NCI-H345 (cell line): ENCODE measurements around the gene CAPN7.
A peak's percentile ranks its signal among the peaks of the same experiment; 100 is the strongest.

Source experiments
- DNase-seq: peaks from one replicate; lab custom pipeline; 2025; lab: John Stamatoyannopoulos, UW

Gene CAPN7

GRCh38 chr3:15246186-15246585 lies 40.1 kb downstream of the CAPN7 start:
- DNase-seq, result no peak

DNA sequence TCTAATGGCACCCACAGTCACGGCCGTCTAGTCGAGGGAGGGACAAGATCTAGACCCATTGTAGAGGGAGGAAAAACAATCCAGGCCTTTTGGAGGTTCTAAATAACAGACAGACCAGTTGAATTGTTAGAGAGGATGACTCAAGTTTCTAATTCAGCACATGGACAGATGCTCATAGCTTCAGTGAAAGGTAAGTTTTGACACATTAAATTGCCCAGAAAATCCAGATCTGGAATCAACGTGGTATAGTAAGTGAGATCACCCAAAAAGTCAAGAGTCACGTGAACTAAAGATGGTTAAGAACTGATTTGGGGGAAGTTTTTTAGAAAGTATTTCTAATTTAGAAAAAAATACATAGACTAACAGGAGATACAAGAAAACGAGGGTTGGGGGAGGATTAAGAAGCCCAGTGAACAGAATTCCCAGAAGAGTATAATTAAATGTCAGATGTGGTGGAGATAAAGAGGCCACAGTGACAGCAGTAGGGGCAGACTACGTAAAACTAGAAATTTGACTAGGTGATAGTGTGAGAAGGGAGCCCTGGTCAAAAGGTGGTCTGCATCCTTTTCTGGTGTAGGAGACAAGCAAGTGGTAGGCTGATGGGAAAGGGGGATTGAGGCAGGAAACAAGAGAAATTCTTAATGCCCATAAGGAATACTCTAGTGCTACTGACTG lies 47.1 kb downstream of the CAPN7 start:
- DNase-seq, result no peak

GRCh38 chr3:15255215-15255614 lies 49.2 kb downstream of the CAPN7 start:
- DNase-seq, result no peak

- no peak for DNase-seq
Observed at GRCh38 chr3:15256861-15257341, 50.9 kb downstream of the CAPN7 start.

GRCh38 chr3:15258720-15259119 lies 52.7 kb downstream of the CAPN7 start:
- DNase-seq, result no peak

GRCh38 chr3:15260531-15260930 lies 54.5 kb downstream of the CAPN7 start:
- DNase-seq, result no peak

GRCh38 chr3:15261274-15261673 lies 55.2 kb downstream of the CAPN7 start:
- DNase-seq, result no peak

DNA sequence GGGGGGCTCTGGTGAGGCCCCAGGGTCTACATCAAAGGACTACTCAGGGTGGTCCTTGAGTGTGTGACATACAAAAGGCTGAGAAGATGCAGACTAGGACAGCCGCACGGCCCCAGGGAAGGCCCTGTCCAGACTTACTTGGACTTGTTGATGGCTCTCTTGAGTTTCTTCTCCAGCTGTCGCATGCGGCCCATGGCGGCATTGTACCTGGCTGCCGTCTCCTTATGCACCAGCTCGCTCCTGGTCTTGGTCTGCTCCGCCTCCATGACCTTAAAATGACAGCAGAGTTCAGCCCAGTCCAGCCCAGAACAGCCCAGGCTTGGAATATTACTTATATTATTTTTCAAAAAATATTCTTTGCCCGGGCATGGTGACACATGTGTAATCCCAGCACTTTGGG lies 56.0 kb downstream of the CAPN7 start:
- DNase-seq, result no peak

GRCh38 chr3:15263120-15263519 lies 57.1 kb downstream of the CAPN7 start:
- no peak for DNase-seq

- no peak for DNase-seq
Observed at GRCh38 chr3:15263926-15264325, 57.9 kb downstream of the CAPN7 start.

- no peak for DNase-seq
Observed at GRCh38 chr3:15264486-15264885, 58.4 kb downstream of the CAPN7 start.

DNA sequence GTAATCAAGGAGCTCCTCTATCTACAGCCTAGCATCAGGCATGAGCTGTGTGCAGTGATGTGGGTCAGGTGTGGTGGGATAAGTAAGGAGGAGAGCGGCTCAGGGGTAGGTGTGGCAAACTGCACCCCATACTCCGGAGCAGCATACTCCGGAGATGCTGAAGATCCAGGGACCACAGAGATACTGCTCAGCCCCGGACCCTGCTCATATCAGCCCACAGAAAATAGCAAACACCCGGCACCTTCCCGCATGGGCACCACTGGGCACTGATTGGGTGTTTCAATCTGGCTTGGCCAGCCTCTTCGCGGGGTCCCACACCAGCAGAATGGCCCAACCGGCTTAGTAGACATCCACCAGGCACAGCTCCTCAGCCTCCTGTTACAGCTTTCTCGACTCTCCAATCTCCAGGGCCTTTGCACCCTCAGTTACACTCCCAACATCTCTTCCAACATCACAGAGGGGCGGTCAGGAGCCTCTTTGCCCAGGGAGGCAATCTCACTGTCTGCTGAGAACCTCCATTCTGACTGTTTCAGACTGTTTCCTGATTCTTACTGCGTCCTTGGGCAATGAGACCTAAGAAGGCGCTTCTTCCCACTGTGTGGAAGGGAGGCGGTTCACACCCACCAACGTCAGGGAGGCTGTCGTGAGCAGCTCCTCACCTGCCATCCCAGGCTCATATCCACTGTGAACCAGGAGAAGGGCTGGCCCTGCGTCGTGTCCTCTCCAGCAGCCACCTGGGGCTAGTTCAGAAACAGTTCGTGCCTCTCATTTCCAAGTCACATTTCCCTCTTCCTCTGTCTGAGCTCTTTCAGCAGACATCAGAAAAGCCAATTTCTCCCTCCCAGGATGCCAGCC lies 59.8 kb downstream of the CAPN7 start:
- DNase-seq, result no peak

DNA sequence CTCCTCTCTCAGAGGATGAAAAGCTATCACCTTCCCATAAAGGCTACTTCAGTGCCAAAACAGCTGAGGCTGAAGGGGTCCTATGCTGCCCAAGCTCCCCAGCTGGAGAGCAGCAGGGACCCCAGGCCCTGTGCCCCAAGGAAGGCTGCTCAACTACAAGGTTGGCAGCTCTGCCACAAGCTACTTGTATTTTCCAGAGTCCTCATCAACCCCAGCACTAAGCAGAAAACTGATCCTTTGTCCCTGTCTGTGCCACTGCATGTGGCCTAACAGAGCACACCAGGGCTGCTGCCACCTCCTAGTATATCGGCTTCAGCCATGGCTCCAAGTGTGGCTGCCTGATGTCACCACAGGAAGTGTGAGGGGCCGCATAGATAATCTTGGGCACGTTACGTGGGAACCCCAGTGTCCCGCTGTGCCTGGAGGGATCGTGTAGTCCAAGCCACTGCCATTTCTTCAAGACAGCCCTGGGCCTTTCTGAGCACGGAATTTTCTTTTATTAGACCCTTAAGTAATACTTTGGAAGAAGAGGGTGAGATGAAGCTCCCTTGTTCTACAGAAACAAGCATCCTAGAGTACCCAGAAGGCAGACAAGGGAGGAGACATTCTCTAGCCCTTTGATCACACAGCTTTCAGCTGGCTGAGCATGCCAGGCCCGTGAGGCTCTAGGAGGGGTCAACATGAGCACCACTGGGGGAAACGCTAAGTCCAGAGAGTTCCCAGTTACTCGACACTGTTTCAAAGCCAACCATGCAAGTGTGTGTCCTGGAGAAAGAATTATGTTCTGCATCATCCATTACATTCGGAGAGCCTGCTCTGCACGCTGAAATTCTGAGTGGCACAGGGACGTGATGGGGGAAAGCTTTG lies 60.7 kb downstream of the CAPN7 start:
- DNase-seq, result no peak

GRCh38 chr3:15267502-15267901 lies 61.5 kb downstream of the CAPN7 start:
- DNase-seq, result no peak

DNA sequence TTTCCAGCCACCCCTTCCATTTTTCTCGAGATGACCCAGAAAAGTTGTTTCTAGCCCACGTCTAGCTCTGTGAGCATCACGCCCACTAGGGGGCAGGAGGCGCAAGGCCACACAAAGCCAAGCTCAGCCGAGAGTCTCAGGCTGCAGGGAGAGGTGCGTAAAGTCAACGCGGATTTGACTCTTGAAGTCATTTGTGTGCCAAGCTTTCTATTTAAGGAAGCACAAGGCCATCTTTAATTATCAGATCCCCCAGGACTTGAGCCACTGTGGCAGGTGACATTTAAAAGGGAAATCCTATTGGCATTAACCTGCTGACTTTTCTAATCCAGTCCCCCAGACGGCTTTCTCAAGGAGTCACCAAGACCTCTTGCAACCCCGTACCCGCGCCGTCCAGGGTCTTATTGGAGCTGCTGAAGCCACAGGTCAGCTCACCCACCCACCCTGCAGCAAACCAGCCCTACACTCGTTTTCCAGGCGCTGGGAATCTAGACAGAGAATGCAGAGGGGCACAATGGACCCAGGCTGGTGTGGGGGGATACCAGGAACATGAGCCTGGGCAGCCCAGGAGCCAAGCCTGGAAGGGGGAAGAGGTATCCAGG lies 62.1 kb downstream of the CAPN7 start:
- peak; percentile 67 for DNase-seq

- DNase-seq, result no peak
Observed at GRCh38 chr3:15269091-15269989, 63.3 kb downstream of the CAPN7 start.

GRCh38 chr3:15271030-15271429 lies 65.0 kb downstream of the CAPN7 start:
- DNase-seq, result no peak

GRCh38 chr3:15271785-15272381 lies 65.8 kb downstream of the CAPN7 start:
- no peak for DNase-seq

DNA sequence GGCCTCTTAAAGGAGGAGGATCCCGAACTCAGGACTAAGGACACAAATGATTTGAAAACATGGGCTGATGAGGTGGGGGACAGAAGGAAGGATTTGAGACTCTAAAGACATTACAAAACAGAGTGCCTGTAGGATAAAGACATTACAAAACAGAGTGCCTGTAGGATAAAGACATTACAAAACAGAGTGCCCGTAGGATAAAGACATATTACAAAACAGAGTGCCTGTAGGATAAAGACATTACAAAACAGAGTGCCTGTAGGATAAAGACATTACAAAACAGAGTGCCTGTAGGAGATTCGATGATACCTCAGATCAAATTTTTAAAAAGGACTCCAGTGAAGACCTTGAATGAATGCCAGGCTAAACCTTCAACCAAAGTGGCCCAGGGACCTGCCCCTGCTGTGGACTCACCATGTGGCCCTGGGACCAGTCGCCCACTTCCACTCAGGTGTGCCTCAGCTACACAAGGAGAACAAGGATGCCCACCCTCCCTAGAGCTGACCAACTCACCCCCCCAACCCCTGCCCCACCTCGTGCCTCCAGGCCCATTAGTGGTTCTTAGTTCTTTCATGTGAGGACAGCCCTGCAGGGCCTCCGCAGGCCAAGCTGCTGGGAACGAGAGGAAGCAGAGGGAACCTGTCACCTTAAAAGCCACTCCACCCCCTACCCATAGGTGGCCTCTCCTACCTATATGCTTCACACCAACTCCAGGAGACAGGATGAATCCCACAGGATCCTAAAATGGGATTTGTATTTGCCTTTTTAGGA lies 66.6 kb downstream of the CAPN7 start:
- no peak for DNase-seq

GRCh38 chr3:15273227-15273626 lies 67.2 kb downstream of the CAPN7 start:
- DNase-seq, result no peak
